NCI-H1105 treated with DMSO at 0.1 percent for 48 hours (cell line): ENCODE results near the gene BMAL1.

Source experiments
- DNase-seq: peaks from one replicate; lab custom pipeline; 2025; lab: John Stamatoyannopoulos, UW

BMAL1 gene

DNA sequence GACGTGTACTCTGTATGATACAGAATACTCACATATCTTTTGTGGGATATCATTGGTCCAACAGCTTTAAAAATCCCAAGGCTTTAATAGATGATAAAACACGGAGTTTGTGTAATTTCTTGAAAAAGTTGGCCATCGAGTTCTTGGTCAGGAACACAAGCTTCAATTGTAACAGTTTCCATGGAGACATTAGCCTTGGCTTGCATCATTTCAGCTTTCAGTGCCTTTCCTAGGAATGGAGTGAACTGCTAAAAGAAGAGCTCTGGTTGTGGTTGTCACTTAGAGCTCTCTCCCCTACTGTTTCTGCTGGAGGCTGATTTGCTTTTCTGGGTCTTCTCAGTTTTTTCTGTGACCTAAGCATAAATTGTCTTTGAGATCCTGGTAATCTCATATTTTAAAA is 14.2 kb downstream of the BMAL1 start:
- no peak for DNase-seq

- no peak for DNase-seq
Observed at GRCh38 chr11:13292970-13293369, 15.4 kb downstream of the BMAL1 start.

DNA sequence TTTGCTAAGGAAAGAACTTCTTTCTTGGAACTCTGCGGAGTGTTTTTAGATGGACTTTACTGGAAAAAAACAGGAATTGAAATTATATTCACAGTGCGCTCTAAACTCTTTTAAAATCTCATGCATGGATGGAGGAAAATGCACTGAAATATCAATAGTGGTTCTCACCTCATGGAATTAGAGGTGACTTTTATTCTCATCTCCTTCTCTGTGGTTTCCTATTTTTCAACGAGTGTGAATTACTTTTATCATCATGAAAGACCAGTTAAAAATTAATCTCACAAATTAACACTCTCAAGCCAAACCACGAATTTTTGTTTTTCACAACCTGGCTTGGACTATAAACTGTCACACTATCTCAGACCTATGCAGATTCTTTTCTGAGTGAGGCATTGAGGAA is 16.6 kb downstream of the BMAL1 start:
- no peak for DNase-seq

DNA sequence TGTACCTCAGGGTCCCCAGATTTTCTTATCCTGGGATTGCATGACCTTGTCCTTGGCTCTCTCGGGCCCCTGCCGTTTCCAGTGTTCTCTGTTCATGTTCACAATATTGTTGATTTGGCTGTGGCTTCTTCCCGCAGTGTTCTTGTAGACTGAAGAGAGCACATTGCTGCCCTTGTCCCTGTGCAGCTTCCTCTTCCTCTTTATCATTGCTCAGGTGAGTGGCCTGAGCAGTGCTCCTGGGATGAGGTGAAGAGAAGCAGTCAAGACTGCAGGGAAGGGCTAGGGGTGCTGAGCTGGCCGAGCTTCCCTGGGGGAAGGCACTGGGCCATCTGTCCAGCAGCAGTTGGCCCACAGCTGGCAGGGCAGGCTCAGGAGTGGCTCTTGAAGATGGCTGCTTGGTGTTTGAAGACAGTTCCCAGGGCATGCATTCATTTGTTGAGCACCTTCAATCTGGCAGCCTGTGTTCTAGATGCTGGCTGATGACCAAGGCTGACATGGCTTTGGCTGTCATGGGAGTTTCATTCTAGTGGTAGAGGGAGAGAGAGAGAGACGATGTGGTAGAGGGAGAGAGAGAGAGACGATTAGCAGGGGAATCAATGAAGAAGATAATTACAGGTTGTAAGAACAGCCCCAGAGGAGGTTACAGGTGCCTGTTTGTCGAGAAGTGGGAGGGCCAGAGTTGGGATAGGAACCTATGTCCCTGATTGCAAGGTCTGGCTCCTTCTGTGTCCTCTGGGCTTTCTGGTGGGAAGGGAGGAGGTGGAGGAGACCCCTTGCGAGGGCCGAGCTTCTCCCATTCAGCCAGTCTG is 17.4 kb downstream of the BMAL1 start:
- DNase-seq: peak; percentile 94

GRCh38 chr11:13297308-13297916 is 19.8 kb downstream of the BMAL1 start:
- DNase-seq: no peak

GRCh38 chr11:13297917-13298356 is 20.3 kb downstream of the BMAL1 start:
- DNase-seq: no peak

- DNase-seq: no peak
Observed at GRCh38 chr11:13298765-13299164, 21.2 kb downstream of the BMAL1 start.

DNA sequence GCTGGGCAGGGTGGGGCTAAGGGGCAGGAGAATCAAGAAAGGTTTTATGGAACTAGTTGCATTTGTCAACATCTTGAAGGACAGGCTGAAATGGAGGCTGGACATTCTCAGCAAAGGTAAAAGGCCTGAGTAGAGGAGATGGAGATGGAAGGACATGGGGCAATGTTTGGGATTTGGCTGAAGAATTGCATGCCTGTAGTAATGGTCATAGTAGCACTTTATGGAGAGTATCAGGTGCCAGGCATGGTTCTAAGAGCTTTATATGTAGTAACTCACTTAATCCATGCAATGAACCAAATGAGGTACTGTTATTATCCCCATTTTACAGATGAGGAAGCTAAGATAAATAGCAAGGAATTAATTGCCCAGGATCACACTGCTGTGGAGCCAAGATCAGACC is 23.9 kb downstream of the BMAL1 start:
- DNase-seq: no peak

DNA sequence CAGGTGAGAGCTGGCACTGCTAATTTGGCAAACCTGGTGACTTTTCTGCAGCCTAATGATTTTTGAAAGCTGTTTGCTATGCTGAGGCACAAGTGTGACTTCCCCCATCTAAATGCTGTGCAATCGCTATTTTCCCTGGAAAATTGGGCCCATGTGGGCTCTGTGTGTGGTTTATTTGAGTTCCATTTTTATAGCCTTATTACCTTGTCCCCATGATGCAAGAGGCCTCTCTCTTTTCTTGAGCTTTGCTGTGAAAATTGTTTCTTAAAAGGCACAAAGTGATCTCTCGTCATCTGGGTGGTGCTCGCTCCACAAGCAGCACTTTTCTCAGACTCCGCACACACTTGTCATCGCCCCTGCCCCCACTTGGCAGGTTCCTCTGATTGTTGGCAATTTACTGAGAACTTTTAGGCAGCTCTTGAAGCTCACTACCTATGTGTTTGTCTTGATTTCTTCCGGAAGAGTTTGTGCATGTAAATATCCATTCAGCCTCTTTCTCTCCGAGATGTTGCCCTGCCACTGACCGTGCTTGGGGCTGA is 24.9 kb downstream of the BMAL1 start:
- DNase-seq: no peak

DNA sequence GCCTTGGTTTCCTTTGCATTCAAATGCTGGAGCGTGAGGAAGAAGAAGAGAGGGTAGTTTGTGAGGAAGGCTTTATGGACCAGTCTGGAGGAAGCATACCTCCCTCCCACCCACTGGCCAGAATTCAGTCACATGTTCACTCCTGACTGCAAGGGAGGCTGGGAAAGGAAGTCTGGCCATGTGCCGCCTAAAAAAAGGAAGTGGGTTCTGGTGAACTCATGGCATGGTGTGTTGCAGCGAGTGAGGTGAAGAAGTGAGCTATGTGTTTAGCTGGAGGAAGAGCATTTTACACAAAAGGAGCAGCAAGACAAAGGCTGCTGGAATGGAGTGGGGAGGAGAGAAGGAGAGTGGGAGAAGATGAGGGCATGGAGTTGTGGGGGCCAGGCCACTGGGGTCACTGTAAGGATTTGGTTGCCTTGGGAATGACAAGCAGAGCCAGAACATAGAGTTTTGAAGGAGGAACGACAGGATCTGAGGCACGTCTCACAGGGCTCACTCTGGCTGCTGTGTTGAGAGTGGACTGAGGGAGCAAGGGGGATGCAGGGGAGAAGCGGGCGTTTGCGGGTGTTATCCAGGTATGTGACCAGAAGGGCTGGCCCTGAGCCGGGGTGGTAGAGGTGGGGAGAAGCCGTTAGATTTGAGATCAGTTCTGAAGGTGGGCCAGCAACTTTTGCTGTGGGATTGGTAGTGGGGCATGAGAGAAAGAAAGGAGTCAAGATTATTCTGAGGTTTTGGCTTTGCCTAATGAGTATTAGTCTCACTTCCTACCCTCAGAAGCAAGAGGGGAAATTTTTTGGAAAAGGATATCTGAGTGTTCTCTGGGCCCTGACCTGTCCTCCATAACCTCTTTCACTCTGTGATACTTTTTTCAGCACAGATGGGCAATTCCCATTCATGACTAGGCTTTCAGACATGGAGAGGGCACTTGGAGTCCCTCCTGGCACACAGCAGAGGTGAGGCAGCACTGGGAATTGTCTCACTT is 26.4 kb downstream of the BMAL1 start:
- DNase-seq: no peak

DNA sequence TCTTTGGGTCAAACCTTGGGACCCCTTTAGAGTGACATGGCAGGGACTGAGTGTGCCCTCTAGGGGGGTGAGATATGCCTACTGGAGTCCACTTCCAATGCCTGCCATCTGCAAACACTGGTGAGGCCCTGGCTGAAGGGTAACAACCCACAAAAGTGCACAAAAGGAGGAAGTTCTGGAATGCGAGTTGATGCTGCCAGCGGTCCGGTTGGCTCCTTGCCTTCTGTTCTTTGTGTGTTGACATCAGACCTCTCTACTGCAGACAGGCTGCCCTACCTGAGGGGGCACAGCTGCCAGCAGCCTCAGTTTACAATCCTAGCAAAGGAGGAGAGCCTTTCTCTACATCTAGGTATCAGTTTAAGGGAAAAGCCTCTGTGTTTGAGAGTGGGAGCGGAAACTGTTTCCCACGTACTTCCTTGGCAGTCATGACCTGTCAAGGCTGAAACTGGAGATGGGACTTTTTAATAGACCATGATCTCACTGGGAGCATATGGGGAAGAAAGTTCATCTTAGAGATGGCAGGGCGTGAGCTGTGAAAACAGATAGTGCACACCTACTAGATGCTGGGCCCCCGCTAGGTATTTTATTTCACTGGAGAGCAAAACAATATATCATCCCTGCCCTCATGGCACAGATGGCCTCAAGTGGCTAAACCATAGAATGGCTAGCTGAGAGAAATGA is 27.2 kb downstream of the BMAL1 start:
- DNase-seq: no peak

DNA sequence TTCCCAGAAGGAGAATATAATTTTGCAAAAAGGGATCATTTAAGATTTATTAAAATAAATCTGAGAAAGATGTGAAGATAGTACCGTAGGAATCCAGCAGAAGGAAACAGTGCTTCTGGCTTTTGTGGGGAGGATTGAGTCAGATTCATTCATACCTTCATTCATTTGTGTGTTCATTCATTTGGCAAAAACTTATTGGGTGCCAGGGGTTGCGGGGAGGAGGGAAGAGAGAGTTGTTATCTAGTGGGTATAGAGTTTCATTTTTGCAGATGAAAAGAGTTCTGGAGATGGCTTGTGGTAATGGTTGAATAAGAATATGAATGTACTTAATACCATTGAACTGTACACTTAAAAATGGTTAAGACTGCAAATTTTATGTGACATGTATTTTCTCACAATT is 31.1 kb downstream of the BMAL1 start:
- no peak for DNase-seq

GRCh38 chr11:13309156-13309555 is 31.6 kb downstream of the BMAL1 start:
- DNase-seq: no peak

- DNase-seq: no peak
Observed at GRCh38 chr11:13310443-13310842, 32.9 kb downstream of the BMAL1 start.

- no peak for DNase-seq
Observed at GRCh38 chr11:13311570-13311969, 34.0 kb downstream of the BMAL1 start.

- DNase-seq: no peak
Observed at GRCh38 chr11:13313005-13313819, 35.6 kb downstream of the BMAL1 start.

DNA sequence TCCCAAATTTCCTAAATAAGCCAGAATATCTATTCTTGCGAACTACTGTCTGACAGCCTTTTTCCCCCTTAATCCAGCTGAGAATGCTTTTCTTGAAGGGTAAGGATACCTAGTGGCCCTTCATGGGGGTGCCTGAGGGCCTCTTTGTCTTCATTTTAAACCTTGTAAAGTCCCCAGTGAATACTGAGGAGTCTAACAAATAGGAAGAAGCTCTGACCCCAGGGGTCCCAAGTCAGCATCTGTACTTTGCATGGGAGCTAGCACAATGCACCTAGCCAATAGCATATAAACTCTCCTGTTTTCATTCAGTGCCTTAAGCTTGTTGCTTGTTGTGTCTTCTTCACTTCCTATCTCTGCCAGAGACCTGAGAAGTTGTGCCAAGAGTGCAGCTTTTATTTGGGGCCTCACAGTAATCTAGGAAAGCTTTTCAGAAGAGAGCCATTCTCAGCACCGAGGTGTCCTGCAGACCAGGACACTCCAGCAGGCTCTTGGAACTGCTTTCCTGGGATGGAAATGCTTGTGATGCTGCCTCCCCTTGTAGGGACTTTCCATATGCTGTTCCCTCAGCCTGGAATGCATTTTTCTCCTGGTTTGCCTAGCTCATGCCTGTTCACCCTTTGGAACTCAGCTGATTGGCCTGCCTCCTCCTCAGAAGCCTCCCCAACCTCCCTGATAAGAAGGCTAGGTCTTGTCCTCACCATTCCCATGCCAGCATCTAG is 37.2 kb downstream of the BMAL1 start:
- no peak for DNase-seq

DNA sequence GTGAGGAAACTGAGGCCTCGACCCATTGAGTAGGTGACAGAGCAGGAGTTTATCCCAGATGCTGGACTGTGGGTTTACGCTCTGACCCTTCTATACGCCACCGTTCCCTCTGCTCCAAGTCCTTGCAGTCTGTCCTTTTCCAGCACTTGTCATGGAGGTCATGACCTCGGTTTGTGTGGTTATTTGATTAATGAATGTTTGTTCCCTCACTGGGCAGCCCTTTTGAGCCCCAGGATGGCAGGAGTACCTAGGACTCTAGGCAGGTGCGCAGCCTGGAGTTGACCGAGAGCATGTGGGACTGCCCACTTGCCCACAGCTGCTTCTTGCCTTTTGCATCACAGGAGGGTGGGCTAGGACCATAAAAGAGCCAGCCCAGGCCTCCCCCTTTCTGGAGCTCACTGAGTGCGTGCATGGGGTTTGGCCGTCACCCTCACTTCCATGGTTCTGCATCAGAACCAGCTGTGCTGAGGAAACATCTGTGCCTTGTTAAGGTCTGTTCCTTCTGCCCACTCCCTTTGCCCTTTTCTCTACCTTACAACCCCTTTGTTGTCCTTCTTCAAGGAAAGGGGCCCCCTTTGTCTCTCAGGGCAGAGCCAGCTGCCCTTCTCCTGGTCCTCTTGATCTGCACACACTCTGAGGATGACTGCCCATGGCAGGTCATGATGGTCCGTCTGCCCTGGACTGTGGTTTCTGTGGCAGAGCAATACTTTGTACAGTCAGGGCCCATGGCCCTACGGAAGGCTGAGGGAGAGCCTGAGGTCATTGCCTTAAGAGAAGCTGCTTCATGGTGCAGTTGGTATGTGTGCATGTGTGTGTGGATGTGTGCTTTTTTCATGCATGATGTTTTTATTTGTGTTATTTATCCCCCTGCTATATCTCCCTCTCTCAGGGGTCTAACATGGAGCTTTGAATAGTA is 38.2 kb downstream of the BMAL1 start:
- DNase-seq: no peak

DNA sequence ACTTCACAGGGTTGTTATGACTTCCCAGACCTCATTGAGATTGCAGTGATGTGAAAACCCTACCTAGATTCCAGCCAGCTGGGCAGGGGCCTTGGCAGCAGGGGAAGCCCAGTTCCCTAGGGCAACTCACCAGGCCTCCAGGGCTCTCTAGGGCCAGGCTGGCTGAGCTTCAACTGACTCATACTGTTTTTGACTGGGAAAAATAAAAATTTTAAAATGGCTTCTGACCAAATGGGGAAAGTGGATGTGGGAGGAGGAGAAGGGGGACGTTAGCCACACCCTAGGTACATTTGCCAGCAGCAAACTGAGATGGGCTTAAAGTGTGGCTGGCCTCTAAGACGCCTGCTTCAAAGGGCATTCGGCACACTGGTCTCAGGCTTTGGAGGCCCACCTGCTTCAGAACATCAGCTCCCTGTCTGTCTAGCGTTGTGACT is 39.0 kb downstream of the BMAL1 start:
- no peak for DNase-seq
